HFFc6 (cell line): Measurements from ENCODE around the gene SLCO4A1. TPM values are rescaled to one million over a fixed set of nuclear protein-coding genes. Genes with fewer than 3 reads are reported as not detected.
A peak's percentile ranks its signal among the peaks of the same experiment; 100 is the strongest.

ENCODE experiments used
- DNase-seq: peaks from one replicate; pipeline ENCODE4 v3.0.0-alpha.2; 2018
- H3K27ac Mint-ChIP-seq: 2 replicates; pipeline ENCODE4 v1.8.0; 2020; ENCODE audit warnings: mild to moderate bottlenecking, mixed read lengths
- H3K27me3 Mint-ChIP-seq: 2 replicates; pipeline ENCODE4 v1.8.0; 2021; ENCODE audit warnings: mild to moderate bottlenecking, moderate library complexity, mixed read lengths; ENCODE audit not compliant: insufficient read depth
- H3K36me3 Mint-ChIP-seq: 2 replicates; pipeline ENCODE4 v1.8.0; 2021; ENCODE audit warnings: low read depth, mixed read lengths
- H3K4me1 Mint-ChIP-seq: 2 replicates; pipeline ENCODE4 v1.8.0; 2020; ENCODE audit warnings: low read depth, mixed read lengths
- H3K4me3 Mint-ChIP-seq: 2 replicates; pipeline ENCODE4 v1.8.0; 2020; ENCODE audit warnings: mild to moderate bottlenecking, moderate library complexity, mixed read lengths
- H3K9me3 Mint-ChIP-seq: 2 replicates; pipeline ENCODE4 v1.8.0; 2020; ENCODE audit warnings: mild to moderate bottlenecking, mixed read lengths
- total RNA-seq, 6 experiments: library from RNA; stranded (reverse); fragmentation: NEBNext Ultra II Directional; extraction: Animal tissue kit (Norgen Biotek cat#: 25700); gene quantifications; 2 replicates in 1 of 6; 3 replicates in 5 of 6; pipeline ENCODE4 v1.2.3, GENCODE V29; 2021
- TF ChIP-seq, protein P1 (sequence below): fragments of 200-600 bp; sonication (generic); IDR thresholded peaks from 2 replicates; pipeline ENCODE4 v1.5.0; 2021; ENCODE audit warnings: antibody characterized with exemption, mild to moderate bottlenecking

Gene SLCO4A1
- total RNA-seq, 6 experiments from 2014 or later = 2.7 to 6.5 (median 3.4) TPM

DNA sequence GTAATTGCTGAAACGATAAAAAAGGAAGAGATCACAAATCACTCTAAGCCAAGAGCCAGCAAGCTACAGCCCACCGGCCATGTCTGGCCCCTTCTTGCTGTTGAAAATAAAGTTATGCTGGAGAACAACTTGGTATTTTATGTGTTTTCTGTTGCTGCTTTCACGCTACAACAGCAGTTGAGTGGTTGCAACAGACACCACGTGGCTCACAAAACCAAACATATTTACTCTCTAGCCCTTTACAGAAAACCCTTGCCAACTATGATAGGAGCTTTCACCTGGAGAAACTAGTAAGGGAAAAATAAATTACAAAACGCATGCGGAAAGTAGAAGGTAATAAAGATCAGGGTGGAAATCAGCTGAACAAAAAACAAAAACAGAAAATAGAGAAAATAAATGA is 41.1 kb upstream of the SLCO4A1 start:
- H3K27ac Mint-ChIP-seq = no peak overlapping the region
- H3K36me3 Mint-ChIP-seq = no peaks in the 10 kb centered on the region
- H3K27me3 Mint-ChIP-seq = peaks cover 11% of the 10 kb centered on the region
- no peak for DNase-seq
- H3K9me3 Mint-ChIP-seq = no peaks in the 10 kb centered on the region
- TF ChIP-seq, protein P1, sequence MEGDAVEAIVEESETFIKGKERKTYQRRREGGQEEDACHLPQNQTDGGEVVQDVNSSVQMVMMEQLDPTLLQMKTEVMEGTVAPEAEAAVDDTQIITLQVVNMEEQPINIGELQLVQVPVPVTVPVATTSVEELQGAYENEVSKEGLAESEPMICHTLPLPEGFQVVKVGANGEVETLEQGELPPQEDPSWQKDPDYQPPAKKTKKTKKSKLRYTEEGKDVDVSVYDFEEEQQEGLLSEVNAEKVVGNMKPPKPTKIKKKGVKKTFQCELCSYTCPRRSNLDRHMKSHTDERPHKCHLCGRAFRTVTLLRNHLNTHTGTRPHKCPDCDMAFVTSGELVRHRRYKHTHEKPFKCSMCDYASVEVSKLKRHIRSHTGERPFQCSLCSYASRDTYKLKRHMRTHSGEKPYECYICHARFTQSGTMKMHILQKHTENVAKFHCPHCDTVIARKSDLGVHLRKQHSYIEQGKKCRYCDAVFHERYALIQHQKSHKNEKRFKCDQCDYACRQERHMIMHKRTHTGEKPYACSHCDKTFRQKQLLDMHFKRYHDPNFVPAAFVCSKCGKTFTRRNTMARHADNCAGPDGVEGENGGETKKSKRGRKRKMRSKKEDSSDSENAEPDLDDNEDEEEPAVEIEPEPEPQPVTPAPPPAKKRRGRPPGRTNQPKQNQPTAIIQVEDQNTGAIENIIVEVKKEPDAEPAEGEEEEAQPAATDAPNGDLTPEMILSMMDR = no peak
- H3K4me3 Mint-ChIP-seq = no peak overlapping the region
- peaks cover 34% of the 10 kb centered on the region for H3K4me1 Mint-ChIP-seq

DNA sequence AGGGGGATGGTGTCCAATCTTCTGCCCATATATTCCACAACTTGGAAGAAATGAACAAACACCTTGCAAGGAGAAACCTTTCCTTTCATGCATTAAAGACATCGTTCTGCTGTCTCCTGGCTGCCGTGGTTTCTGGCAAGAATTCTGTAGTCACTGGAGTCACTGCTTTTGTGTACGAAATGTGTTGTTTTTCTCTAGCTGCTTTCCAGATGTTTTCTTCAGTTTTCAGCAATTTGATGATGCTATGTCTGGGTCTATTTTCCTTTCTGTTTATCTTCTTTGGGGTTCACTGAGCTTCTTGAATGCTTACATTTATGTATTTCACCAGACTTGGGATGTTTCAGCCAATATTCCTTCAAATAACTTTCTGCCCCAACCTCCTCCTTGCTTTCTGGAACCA is 40.6 kb upstream of the SLCO4A1 start:
- Mint-ChIP-seq H3K27ac (no peak overlapping the region), H3K4me3 (no peak overlapping the region), H3K27me3 (peaks cover 10% of the 10 kb centered on the region)

DNA sequence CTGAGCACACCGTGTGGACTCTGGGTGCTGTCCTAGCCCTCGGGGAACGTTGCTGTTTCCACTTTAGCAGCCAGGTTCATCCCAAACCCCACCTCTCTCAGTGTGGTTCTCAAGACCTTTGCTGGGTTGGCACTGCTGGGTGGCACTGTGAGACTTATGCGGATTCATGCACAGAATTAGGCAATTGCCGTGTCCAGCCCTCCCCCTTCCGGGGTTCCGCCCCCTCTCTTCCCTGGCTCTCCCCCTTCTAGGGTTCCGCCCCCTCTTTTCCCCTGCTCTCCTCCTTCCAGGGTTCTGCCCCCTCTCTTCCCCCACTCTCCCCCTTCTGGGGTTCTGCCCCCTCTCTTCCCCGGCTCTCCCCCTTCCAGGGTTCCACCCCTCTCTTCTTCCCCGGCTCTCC is 39.8 kb upstream of the SLCO4A1 start:
- Mint-ChIP-seq H3K36me3 (no peaks in the 10 kb centered on the region), H3K27me3 (peaks cover 5% of the 10 kb centered on the region)
- TF ChIP-seq, protein P1 = no peak

More for the DNA sequence above, 40.6 kb upstream of the SLCO4A1 start:
- peaks cover 38% of the 10 kb centered on the region for H3K4me1 Mint-ChIP-seq
- no peak for DNase-seq
- TF ChIP-seq, protein P1 = no peak
- no peaks in the 10 kb centered on the region for H3K9me3 Mint-ChIP-seq
- no peaks in the 10 kb centered on the region for H3K36me3 Mint-ChIP-seq

DNA sequence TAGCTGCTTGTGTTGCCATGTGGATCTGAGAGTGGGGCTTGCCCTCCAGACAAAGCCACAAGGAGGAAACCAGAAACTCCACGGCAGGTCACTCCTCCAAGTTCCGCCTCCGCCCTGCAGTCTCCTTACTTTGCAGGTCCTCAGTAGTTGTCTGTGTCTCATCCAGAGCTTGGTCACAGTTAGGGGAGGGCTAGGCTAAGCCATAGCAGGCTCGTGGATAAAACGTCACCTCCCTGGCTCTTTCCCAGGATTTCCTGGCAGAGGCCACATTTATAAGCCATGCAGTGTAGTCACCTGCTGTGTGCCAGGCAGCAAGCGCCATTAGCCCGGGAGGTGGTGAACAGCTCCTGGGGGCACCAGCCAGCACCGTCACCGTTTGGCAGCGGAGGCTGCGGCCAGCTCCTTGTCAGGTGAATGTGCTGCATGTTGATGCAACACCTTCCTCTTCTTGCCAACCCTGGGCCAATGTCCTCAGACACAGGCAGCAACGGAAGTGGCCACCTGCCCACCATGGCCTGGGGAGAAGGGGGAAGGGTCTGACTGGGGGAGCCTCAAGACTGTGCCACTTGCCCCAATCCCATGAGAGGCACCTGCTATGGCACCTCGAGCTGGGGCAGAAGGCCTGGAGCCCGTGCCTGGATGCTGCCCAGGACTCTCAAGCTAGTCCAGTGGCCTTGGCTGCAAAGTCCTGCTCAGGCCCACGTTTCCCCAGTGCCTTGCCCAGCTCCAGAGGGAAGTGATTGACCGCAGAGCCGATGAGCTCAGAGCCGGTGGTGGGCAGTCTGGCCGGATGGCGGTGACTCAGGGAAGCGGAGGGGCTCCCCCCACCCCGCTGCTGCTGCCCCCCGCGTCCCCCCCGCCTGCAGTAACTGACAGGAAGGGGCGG is 39.0 kb upstream of the SLCO4A1 start:
- peak overlapping the region; percentile 38 for H3K27ac Mint-ChIP-seq
- TF ChIP-seq, protein P1 = no peak
- H3K9me3 Mint-ChIP-seq = no peaks in the 10 kb centered on the region
- peaks cover 43% of the 10 kb centered on the region for H3K4me1 Mint-ChIP-seq
- peak; percentile 59 for DNase-seq
- H3K4me3 Mint-ChIP-seq = no peak overlapping the region
- peaks cover 4% of the 10 kb centered on the region for H3K27me3 Mint-ChIP-seq
- H3K36me3 Mint-ChIP-seq = no peaks in the 10 kb centered on the region

More for the DNA sequence above, 39.8 kb upstream of the SLCO4A1 start:
- no peak overlapping the region for H3K4me3 Mint-ChIP-seq
- no peaks in the 10 kb centered on the region for H3K9me3 Mint-ChIP-seq
- H3K4me1 Mint-ChIP-seq = peaks cover 42% of the 10 kb centered on the region
- no peak overlapping the region for H3K27ac Mint-ChIP-seq
- no peak for DNase-seq

DNA sequence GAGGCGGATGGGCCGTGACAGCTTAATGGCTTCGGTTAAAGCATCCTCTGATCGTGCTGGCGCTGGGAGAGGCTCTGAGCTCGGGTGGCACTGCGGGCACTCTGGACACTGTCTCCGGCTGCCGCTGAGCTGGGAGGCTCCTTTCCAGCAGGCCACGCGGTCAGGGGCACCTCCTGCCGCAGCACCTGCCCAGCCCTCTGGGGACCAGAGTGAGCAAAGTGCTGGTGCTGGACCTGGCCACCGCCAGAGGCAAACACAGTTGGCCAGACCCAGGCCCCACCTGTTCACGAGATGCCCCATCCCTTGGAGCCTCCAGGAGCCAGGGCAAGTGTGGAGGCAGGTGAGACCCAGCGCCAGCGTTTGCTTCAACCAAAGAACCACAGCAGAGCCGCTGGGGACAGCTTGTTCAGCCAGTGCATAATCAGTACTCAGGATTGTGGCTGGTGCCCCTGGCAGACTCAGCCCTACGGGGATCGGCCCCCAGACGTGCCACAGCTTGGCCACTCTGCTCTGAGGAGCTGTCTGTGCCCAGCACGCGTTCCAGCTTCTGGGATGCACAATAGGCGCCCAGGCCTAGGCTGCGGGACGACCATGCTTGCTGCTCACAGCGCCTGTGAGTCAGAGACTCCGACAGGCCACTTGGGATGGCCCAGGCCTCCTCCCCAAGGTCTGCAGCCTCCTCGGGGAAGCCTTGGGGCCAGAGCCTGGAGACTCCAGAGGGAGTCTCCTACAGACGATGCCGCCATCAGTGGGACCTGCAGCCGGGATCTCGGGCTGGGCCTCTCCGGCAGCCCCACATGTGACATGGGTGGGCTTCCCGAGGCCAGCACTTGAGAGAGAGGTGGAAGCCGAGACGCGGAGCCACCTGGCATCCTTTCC is 38.2 kb upstream of the SLCO4A1 start:
- H3K9me3 Mint-ChIP-seq = no peaks in the 10 kb centered on the region
- H3K27ac Mint-ChIP-seq = no peak overlapping the region; the same call in 1 of the 2 replicates
- no peak overlapping the region for H3K4me3 Mint-ChIP-seq
- TF ChIP-seq, protein P1 = no peak
- H3K27me3 Mint-ChIP-seq = peaks cover 2% of the 10 kb centered on the region
- no peaks in the 10 kb centered on the region for H3K36me3 Mint-ChIP-seq
- DNase-seq = no peak
- H3K4me1 Mint-ChIP-seq = peaks cover 47% of the 10 kb centered on the region
